Measurements from ENCODE around the gene TPSB2. TPM values are rescaled to one million over a fixed set of nuclear protein-coding genes. Genes with fewer than 3 reads are reported as not detected.
"Not testable (repeated sequence)": the region's sequence is repeated elsewhere in the genome, so short reads cannot be mapped to it uniquely, and the experiment has no call there.

TPSB2 gene
- total RNA-seq (ENCODE audit: unreplicated experiment) = not detected
- long read RNA-seq = 0 reads

- DNase-seq (ENCODE audit: low spot score); H3K27ac Mint-ChIP-seq (ENCODE audit: unreplicated experiment); H3K4me1 Mint-ChIP-seq (ENCODE audit: unreplicated experiment); H3K36me3 Mint-ChIP-seq (ENCODE audit: low read depth, unreplicated experiment); H3K27me3 Mint-ChIP-seq (ENCODE audit: unreplicated experiment); H3K4me3 Mint-ChIP-seq (ENCODE audit: unreplicated experiment); H3K9me3 Mint-ChIP-seq (ENCODE audit: unreplicated experiment): not testable (repeated sequence)
Observed at GRCh38 chr16:1230084-1230470, at the start of gene TPSB2. TPSB2 (minus strand) TSS chr16:1230184; CDS start chr16:1229951, 233 bp downstream.

DNA sequence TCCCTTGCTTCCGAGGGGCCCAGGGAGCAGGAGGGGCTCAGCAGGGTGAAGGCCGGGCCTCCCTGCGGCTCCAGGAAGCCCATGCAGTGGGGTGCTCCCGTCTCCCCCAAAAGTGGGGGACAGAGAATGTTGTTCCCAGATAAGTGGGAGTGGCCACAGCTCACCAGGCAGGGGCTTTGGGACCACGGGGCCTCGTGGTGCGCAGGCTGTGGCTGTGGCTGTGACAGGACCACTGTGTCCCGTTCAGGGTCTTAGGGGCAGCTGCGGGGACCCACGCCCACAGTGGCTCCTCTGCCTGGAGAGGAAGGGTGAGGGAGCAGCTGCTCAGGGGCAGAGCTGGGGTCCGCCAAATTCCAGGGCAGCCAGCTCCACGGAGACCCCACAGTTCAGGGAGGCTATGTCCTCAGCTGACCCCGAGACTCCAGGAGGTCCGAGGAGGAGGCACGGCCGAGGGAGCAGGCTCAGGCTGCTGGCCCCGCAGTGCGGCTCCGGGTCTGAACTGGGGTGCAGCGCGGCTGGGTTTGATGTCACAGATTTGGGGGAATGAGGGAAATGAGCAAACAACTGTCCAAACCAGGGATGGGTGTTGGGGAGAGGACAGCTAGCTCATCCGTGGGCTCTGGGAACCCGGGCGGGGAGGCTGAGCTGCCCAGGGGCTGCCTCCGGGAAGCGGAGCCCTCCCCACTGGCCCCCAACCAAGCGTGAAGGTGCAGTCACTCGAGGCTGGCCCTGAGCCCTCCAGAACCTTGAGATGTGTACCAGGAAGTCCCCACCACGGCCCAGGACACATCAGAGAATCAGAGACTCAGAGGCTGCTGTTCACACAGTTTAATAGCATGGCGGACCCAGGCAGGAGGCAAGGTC is 49.3 kb upstream of the TPSB2 start:
- Mint-ChIP-seq H3K36me3 (ENCODE audit: low read depth, unreplicated experiment) (peaks cover 4% of the 10 kb centered on the region), H3K27me3 (ENCODE audit: unreplicated experiment) (peaks cover 8% of the 10 kb centered on the region), H3K9me3 (ENCODE audit: unreplicated experiment) (no peaks in the 10 kb centered on the region), H3K27ac (ENCODE audit: unreplicated experiment) (no peak overlapping the region), H3K4me1 (ENCODE audit: unreplicated experiment) (peaks cover 7% of the 10 kb centered on the region), H3K4me3 (ENCODE audit: unreplicated experiment) (no peak overlapping the region)
- no peak for DNase-seq (ENCODE audit: low spot score)
- TF ChIP-seq CTCF (IDR thresholded peaks at IDR 0.05; ENCODE audit: unreplicated experiment) = no peak

- H3K27me3 Mint-ChIP-seq (ENCODE audit: unreplicated experiment) = peaks cover 7% of the 10 kb centered on the region
- no peaks in the 10 kb centered on the region for H3K9me3 Mint-ChIP-seq (ENCODE audit: unreplicated experiment)
- TF ChIP-seq CTCF (IDR thresholded peaks at IDR 0.05; ENCODE audit: unreplicated experiment) = no peak
- H3K36me3 Mint-ChIP-seq (ENCODE audit: low read depth, unreplicated experiment) = peaks cover 4% of the 10 kb centered on the region
- H3K4me3 Mint-ChIP-seq (ENCODE audit: unreplicated experiment) = no peak overlapping the region
- DNase-seq (ENCODE audit: low spot score) = no peak
- H3K27ac Mint-ChIP-seq (ENCODE audit: unreplicated experiment) = no peak overlapping the region
- H3K4me1 Mint-ChIP-seq (ENCODE audit: unreplicated experiment) = peaks cover 4% of the 10 kb centered on the region
Observed at GRCh38 chr16:1278477-1278876, 48.5 kb upstream of the TPSB2 start.

DNA sequence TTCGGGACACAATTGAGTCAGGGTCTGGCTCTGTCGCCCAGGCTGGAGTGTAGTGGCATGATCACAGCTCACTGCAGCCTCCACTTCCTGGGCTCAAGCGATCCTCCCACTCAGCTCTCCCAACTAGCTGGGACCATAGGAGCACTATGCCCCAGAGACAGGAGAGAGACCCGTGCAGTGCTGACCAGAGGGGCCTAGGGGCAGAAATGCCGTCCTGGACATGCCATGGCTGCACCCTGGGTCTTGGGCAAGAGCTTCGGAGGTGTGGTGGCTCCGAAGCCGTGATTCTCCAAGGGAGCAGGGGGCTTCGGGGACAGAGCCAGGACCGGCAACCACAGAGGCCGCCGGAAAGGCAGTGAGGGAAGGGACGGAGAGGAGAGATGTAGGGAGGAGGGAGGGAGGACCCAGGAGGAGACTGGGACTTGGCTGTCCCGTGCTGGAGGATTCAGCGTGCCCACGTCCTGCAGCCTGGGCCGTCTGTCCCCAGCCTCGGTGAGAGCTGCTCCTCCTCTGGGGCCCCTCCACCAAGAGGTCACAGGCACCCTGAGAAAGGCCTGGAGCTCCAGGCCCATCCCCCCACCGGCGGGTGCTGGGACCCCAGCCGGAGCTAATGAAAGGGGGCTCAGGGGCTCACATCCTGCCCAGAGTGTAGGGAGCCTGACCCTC is 47.8 kb upstream of the TPSB2 start:
- no peak overlapping the region for H3K27ac Mint-ChIP-seq (ENCODE audit: unreplicated experiment)
- no peaks in the 10 kb centered on the region for H3K4me1 Mint-ChIP-seq (ENCODE audit: unreplicated experiment)
- H3K27me3 Mint-ChIP-seq (ENCODE audit: unreplicated experiment) = peaks cover 10% of the 10 kb centered on the region
- peaks cover 7% of the 10 kb centered on the region for H3K36me3 Mint-ChIP-seq (ENCODE audit: low read depth, unreplicated experiment)
- H3K9me3 Mint-ChIP-seq (ENCODE audit: unreplicated experiment) = no peaks in the 10 kb centered on the region
- TF ChIP-seq CTCF (IDR thresholded peaks at IDR 0.05; ENCODE audit: unreplicated experiment) = no peak
- H3K4me3 Mint-ChIP-seq (ENCODE audit: unreplicated experiment) = no peak overlapping the region
- DNase-seq (ENCODE audit: low spot score) = no peak

DNA sequence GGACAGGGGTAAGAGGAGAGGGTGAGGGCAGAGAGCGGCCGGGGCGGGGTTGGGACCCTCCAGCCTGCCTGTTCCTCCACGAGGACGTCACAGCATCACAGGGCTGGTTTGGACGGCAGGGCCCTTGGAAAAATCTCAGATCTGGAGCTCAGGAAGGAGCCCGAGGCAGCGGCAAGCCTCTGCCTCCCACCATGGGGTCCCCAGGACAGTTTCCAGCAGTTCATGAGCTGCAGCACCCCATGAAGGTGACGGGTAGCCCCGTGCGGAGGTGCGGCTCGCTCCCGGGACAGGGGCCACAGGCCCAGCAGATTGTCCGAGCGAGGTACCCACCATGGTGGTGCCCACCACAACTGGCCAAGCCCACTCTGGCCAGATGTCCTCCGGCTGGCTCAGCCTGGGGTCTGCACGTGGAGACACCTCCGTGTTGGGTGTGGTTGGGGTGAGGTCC is 47.2 kb upstream of the TPSB2 start:
- no peak for DNase-seq (ENCODE audit: low spot score)
- Mint-ChIP-seq H3K4me1 (ENCODE audit: unreplicated experiment) (no peaks in the 10 kb centered on the region), H3K36me3 (ENCODE audit: low read depth, unreplicated experiment) (peaks cover 8% of the 10 kb centered on the region), H3K4me3 (ENCODE audit: unreplicated experiment) (no peak overlapping the region), H3K27me3 (ENCODE audit: unreplicated experiment) (peaks cover 11% of the 10 kb centered on the region), H3K27ac (ENCODE audit: unreplicated experiment) (no peak overlapping the region), H3K9me3 (ENCODE audit: unreplicated experiment) (no peaks in the 10 kb centered on the region)
- TF ChIP-seq CTCF (IDR thresholded peaks at IDR 0.05; ENCODE audit: unreplicated experiment) = no peak

All from endothelial cell (in vitro differentiated cells).